Spleen (tissue), 7 donors: ENCODE measurements around the gene LTBP1.

Source experiments
- POLR2A ChIP-seq, 3 donors: fragments of 450-650 bp; IDR thresholded peaks; one replicate each; pipeline ENCODE4 v1.5.1; 2017; ENCODE audit warnings: antibody characterized with exemption in 3 of 3, mild to moderate bottlenecking in 1 of 3
- POLR2AphosphoS5 ChIP-seq, 3 donors: sonication (generic); formaldehyde crosslinking; IDR thresholded peaks; one replicate each; pipeline ENCODE4 v1.5.1; 2017; ENCODE audit warnings: antibody characterized with exemption in 3 of 3
- TF ChIP-seq, protein P1 (sequence below), 11 experiments: fragments of 200-600 bp in 7 of 11; fragments of 450-650 bp in 4 of 11; sonication (generic) in 4 of 11; IDR thresholded peaks in 8 of 11; conservative IDR thresholded peaks in 3 of 11; 1 replicate in 7 of 11; 2 replicates in 4 of 11; pipeline versions ENCODE4 v1.4.0 to v1.8.0; 2016 to 2021; ENCODE audit warnings: antibody characterized with exemption in 11 of 11, inconsistent platforms in 4 of 11, mild to moderate bottlenecking in 1 of 11
- donor health status: DM: no; HTN: no; CAD: no; lungs with moderate emphysema.
- donor health status: DM: no; HTN: no; CAD: no.
- donor health status: DM: no; HTN: no; CAD: no.

DNA sequence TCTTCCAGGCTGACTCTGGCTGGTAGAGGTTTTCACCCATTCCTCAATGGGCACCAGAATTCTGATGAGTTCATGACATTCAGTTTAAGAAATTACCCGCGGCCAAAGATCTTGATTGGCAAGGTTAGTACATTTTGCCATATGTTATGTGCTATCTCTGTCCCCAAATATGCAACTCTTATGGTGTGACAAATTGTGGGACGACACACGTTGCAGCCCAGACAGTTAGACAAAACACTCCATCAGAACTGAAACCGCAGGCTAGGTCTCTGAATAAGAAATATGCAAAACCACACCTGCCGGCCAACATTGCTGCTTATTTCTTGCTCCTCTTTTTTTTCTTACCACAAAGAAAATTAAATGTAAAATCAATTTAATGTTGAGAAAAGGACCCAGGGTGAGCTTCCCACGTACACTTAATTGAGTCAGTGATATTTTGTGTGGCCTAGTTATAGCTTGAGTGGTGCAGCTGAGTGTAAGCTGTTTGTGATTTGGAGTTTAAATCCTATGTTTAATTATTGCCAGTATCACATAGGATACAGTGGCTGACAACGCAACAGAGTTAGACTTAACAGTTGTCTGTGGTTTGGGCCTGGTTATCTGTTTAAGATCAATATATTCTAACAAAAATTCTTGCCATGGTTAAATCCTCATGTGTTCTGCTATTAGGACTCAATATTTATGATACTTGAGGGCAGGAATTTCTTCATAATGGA is 35.7 kb upstream of the LTBP1 start:
- TF ChIP-seq POLR2A (IDR thresholded peaks at IDR 0.05) (no peak), POLR2AphosphoS5 (IDR thresholded peaks at IDR 0.05) (no peak)
- TF ChIP-seq, protein P1, sequence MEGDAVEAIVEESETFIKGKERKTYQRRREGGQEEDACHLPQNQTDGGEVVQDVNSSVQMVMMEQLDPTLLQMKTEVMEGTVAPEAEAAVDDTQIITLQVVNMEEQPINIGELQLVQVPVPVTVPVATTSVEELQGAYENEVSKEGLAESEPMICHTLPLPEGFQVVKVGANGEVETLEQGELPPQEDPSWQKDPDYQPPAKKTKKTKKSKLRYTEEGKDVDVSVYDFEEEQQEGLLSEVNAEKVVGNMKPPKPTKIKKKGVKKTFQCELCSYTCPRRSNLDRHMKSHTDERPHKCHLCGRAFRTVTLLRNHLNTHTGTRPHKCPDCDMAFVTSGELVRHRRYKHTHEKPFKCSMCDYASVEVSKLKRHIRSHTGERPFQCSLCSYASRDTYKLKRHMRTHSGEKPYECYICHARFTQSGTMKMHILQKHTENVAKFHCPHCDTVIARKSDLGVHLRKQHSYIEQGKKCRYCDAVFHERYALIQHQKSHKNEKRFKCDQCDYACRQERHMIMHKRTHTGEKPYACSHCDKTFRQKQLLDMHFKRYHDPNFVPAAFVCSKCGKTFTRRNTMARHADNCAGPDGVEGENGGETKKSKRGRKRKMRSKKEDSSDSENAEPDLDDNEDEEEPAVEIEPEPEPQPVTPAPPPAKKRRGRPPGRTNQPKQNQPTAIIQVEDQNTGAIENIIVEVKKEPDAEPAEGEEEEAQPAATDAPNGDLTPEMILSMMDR (IDR thresholded peaks at IDR 0.05 in 8 of 11, conservative IDR thresholded peaks at IDR 0.05 in 3 of 11) = no peak
